ENCODE data around the gene GLB1L3.

GLB1L3 gene

DNA sequence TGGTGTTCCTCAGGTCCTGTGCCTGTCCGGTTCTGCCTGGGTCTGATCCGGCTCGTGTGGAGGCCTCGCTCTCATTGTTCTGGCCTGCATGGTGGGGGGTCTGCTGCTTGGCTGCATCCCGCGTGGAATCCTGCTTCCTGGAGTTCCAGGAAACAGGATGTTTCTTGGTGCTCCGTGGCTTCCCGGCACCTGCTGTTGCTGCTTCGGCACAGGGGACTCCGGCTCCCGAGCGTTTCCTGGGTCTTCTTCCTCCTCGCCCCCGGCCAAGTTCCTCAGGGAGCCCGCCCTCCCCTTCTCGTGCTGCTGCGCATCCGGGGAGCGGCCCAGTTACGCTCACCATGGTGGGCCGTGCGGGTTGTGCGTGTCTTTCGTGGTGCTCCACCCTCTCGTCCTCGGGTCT is 85.5 kb downstream of the GLB1L3 start:
- Histone ChIP-seq H3K27me3 (ENCODE audit: insufficient read depth, poor library complexity, severe bottlenecking) (peaks cover 3% of the 10 kb centered on the region), H3K27ac (replicated peaks) (no peak overlapping the region), H3K4me3 (replicated peaks; ENCODE audit: insufficient read depth, low read length) (no peak overlapping the region)
- DNase-seq (ENCODE audit: low read depth in 1 of 2, low spot score in 1 of 2), result no peak
- TF ChIP-seq, protein P1, sequence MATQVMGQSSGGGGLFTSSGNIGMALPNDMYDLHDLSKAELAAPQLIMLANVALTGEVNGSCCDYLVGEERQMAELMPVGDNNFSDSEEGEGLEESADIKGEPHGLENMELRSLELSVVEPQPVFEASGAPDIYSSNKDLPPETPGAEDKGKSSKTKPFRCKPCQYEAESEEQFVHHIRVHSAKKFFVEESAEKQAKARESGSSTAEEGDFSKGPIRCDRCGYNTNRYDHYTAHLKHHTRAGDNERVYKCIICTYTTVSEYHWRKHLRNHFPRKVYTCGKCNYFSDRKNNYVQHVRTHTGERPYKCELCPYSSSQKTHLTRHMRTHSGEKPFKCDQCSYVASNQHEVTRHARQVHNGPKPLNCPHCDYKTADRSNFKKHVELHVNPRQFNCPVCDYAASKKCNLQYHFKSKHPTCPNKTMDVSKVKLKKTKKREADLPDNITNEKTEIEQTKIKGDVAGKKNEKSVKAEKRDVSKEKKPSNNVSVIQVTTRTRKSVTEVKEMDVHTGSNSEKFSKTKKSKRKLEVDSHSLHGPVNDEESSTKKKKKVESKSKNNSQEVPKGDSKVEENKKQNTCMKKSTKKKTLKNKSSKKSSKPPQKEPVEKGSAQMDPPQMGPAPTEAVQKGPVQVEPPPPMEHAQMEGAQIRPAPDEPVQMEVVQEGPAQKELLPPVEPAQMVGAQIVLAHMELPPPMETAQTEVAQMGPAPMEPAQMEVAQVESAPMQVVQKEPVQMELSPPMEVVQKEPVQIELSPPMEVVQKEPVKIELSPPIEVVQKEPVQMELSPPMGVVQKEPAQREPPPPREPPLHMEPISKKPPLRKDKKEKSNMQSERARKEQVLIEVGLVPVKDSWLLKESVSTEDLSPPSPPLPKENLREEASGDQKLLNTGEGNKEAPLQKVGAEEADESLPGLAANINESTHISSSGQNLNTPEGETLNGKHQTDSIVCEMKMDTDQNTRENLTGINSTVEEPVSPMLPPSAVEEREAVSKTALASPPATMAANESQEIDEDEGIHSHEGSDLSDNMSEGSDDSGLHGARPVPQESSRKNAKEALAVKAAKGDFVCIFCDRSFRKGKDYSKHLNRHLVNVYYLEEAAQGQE (IDR thresholded peaks at IDR 0.05; ENCODE audit: insufficient replicate concordance, low read depth), result no peak

DNA sequence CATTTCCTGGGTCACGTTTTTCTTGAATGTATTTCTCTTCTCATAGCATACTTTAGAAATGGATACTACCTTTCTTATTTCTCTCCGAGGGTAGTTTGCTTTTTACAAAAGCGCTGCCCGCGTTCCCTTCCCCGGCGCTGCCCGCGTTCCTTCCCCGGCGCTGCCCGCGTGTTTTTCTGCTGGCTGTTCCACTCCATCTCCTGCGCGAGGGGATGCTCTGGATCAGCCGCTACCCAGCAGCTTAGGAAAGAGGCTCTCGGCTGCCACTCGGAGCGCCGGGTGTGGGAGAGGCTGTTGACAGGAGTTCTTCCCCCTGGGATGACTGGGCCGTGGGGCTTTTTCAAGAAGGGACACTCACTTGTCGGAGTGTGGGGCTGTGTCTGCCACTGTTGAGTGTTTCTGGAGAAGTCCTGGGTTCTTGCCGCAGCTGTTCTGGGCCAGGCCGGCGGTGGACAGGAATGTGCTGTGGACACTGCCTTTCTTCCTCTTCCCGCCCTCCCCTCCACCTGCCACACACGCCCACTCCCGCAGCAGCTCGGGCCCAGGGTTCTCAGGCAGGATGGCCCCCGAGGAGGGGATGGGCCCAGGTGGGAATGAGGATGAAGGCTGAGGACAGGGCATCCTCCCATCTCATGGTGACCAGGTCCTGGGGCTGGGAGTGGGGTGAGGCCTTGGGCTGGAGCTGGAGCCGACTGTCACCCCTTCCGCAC is 86.2 kb downstream of the GLB1L3 start:
- DNase-seq (ENCODE audit: low read depth in 1 of 2, low spot score in 1 of 2), result no peak
- no peak overlapping the region for H3K27ac ChIP-seq (replicated peaks)
- TF ChIP-seq SPI1 (IDR thresholded peaks at IDR 0.05; ENCODE audit: borderline replicate concordance, low read depth) (no peak), GABPA (IDR thresholded peaks at IDR 0.05; ENCODE audit: low read depth) (no peak), POLR2AphosphoS5 (IDR thresholded peaks at IDR 0.05; ENCODE audit: low read depth) (no peak)
- TF ChIP-seq, protein P1 (IDR thresholded peaks at IDR 0.05; ENCODE audit: insufficient replicate concordance, low read depth), result no peak
- TF ChIP-seq, protein P2, sequence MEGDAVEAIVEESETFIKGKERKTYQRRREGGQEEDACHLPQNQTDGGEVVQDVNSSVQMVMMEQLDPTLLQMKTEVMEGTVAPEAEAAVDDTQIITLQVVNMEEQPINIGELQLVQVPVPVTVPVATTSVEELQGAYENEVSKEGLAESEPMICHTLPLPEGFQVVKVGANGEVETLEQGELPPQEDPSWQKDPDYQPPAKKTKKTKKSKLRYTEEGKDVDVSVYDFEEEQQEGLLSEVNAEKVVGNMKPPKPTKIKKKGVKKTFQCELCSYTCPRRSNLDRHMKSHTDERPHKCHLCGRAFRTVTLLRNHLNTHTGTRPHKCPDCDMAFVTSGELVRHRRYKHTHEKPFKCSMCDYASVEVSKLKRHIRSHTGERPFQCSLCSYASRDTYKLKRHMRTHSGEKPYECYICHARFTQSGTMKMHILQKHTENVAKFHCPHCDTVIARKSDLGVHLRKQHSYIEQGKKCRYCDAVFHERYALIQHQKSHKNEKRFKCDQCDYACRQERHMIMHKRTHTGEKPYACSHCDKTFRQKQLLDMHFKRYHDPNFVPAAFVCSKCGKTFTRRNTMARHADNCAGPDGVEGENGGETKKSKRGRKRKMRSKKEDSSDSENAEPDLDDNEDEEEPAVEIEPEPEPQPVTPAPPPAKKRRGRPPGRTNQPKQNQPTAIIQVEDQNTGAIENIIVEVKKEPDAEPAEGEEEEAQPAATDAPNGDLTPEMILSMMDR (IDR thresholded peaks at IDR 0.05; ENCODE audit: insufficient read depth, low read length), result no peak
- peaks cover 3% of the 10 kb centered on the region for H3K27me3 ChIP-seq (ENCODE audit: insufficient read depth, poor library complexity, severe bottlenecking)
- H3K4me3 ChIP-seq (replicated peaks; ENCODE audit: insufficient read depth, low read length), result no peak overlapping the region

DNA sequence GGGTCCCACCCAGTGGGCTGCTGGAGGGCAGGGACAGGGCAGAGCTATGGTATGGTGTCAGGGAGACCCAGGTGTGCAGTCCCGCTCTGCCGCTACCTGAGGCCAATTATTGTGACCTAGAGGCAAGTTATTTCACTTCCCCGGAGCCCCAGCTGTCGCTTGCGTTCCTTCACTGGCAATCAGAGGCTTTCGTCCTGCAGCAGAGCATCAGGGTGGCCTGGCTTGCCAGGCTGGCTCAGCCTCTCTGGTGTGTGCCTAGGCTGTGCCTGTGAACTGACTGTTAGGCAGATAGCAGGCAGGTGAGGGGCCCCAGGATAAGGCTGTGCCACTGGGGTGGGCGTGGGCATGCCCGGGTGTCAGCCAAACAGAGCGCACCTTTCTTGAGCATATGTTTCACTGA is 87.0 kb downstream of the GLB1L3 start:
- DNase-seq (ENCODE audit: low read depth in 1 of 2, low spot score in 1 of 2), result no peak
- Histone ChIP-seq H3K27ac (replicated peaks) (no peak overlapping the region), H3K27me3 (ENCODE audit: insufficient read depth, poor library complexity, severe bottlenecking) (peaks cover 3% of the 10 kb centered on the region), H3K4me3 (replicated peaks; ENCODE audit: insufficient read depth, low read length) (no peak overlapping the region)
- TF ChIP-seq POLR2AphosphoS5 (IDR thresholded peaks at IDR 0.05; ENCODE audit: low read depth), result no peak
- TF ChIP-seq, protein P1 (IDR thresholded peaks at IDR 0.05; ENCODE audit: insufficient replicate concordance, low read depth), result no peak
- no peak for TF ChIP-seq SPI1 (IDR thresholded peaks at IDR 0.05; ENCODE audit: borderline replicate concordance, low read depth)
- no peak for TF ChIP-seq GABPA (IDR thresholded peaks at IDR 0.05; ENCODE audit: low read depth)
- TF ChIP-seq, protein P2 (IDR thresholded peaks at IDR 0.05; ENCODE audit: insufficient read depth, low read length), result no peak

Measured in HL-60 (cell line).